HG03159 (cell line): ENCODE measurements around the gene DSE.

Source experiments
- ATAC-seq: cut with Tn5 transposase; IDR thresholded peaks from one replicate; pipeline ENCODE4 v1.9.1; 2021; ENCODE audit warnings: mild to moderate bottlenecking, moderate library complexity; ENCODE audit not compliant: unreplicated experiment

DSE gene

DNA sequence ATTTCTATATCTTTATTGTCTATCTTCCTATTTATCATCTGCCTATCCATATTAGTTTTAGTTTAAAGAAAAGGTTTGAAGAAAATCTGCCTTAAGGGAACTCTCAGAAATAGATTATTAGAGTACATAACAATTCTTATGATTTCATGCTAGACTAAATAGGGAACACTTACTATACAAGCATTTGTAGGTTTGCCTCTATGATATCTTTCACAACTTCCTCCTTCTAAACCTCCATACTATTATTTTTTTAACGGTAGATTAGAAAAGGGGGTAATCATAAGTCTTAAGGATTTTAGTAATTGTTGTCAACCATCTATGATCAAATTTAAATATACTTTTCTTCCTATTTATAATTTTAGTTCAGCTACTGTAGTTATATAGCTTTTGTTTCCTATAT, 11.6 kb upstream of the DSE start:
- no peak for ATAC-seq

- no peak for ATAC-seq
These were observed 10.9 kb upstream of the DSE start for GRCh38 chr6:116359835-116360234.

DNA sequence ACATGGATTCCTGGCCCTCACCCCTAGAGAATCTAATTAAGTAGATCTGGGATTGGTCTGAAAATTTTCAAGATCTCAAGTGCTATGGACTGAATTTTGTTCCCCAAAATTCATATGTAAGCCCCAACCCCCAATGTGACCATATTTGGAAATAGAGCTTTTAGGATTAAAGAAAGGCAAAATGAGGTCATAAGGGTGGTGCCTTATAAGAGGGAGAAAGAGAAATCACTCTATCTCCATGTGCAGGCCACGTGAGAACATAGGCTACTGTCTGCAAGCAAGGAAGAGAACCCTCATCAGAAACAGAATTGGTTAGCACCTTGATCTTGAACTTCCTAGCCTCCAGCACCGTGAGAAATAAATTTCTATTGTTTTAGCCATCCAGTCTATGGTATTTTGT, 8.5 kb upstream of the DSE start:
- ATAC-seq, result no peak

DNA sequence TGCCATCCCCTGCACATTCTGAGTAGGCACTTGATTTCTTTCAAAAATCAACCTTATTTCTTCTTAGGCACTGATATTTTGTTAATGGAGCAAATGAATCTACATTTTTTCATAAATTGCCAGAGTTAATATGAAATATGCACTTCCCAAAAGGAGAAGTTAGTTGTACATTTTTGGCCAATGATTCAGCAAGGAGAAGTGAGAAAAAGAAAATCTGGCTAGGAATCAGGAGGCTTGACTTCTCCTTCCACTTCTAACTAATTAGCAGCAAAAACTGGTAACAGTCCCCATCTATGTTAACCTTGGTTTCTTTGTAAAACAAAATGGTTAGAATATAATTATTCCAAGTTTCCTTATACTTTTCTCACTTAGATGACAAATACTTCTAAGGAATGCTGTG, 7.0 kb upstream of the DSE start:
- ATAC-seq, result no peak

DNA sequence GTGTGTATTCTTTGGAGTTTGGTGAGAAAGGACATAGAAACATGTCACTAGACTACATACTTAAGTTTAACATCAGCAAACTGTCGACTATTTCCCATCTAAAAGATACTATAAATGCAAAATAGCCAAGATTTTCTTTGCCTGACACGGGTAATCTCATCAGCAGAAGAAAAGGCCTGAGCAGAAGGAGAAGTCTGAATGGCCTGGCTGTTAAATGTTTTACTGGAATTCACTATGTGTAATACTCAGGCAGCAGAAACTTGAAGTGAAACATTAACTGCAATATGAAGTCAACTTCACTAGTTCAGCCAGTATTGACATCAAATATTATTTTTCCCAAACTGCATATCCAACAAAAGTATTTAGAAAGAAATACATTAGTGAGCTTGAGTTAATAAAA, 6.4 kb upstream of the DSE start:
- no peak for ATAC-seq

DNA sequence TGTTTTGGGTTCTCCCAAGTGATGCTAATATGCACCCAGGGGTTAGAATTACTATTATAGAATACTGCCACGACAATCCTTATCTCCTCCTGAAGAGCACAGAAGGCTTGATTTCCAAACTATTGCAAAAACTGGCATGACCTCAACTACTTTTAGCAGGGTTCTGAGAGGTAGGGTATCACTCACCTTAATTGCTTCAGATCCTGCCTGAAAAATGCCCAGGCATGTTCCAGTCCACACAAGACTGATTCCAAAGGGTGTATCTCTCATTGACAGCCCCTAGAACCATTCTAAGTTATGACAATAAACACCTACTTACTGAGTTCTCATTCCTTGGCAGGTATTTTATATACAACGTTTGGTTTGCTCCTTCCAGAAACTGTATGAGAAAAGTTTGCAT, 5.0 kb upstream of the DSE start:
- ATAC-seq, result no peak

DNA sequence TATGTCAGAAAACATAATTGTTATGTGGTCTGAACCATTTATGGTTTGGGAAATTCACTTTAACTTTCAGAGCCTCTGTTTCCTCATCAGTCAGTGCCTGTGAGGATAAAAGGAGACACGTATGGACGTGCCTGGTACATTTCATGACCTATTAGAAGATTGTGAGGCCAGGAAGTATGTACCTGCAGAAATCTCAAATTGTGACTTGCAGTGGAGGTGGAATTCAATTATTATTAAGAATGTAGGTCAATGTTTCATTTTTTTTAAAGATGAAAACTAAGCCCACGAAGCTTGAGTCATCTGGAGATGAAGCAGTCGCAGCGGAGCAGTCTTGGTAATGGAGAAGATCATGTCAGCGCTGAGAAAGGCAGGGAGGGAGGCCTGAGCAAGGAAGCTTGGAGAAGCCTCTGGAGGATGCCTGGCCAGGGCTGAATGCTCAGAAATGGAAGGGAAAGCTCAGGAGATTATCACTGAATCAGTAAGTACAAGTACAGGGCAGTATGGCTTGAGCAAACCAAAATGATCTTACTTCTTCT, 3.9 kb upstream of the DSE start:
- ATAC-seq, result no peak

- ATAC-seq, result peak; percentile 44
These were observed 1.2 kb upstream of the DSE start for GRCh38 chr6:116369540-116369939.

- ATAC-seq, result peak; percentile 42
These were observed 585 bp upstream of the DSE start for GRCh38 chr6:116369964-116370759.

GRCh38 chr6:116371120-116371917, 572 bp downstream of the DSE start:
- ATAC-seq, result peak; percentile 41

GRCh38 chr6:116371918-116372209, 1.1 kb downstream of the DSE start:
- no peak for ATAC-seq

GRCh38 chr6:116373300-116373699, 2.6 kb downstream of the DSE start:
- no peak for ATAC-seq

DNA sequence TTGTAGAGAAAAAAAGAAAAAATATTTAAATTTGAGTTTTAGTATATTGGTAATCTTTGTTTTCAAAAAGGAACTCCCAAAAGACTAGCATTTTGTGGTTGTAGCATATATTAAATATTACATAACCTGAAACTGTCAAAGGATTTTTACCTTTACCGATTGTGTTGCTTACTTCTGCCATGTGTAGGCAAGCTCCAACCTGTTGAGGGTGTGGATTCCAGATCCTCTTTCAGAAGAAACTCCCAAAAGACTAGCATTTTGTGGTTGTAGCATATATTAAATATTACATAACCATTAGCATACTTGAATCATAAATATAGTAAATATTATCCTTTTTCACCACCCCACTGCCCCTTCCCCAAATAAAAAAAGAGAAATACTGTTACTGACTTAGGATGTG, 3.2 kb downstream of the DSE start:
- ATAC-seq, result no peak

DNA sequence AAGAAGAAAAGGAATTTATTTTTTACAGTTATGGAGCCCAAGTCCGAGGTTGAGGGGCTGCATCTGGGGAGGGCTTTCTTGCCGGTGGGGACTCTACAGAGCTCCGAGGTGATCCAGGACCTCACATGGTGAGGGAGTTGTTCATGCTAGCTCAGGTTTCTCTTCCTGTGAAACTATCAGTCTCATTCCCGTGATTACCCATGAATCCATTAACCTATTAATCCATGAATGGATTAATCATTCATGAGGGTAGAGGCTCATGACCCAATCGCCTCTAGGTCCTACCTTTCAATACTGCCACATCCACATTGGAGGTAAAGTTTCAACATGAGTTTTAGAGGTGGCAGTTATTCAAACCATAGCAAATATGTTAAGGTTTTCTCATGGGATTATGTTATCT, 3.8 kb downstream of the DSE start:
- no peak for ATAC-seq

- no peak for ATAC-seq
These were observed 4.5 kb downstream of the DSE start for GRCh38 chr6:116375262-116375661.

GRCh38 chr6:116376149-116376548, 5.4 kb downstream of the DSE start:
- ATAC-seq, result no peak

- ATAC-seq, result no peak
These were observed 9.0 kb downstream of the DSE start for GRCh38 chr6:116379764-116380163.

GRCh38 chr6:116380346-116380745, 9.6 kb downstream of the DSE start:
- no peak for ATAC-seq

GRCh38 chr6:116381000-116381399, 10.3 kb downstream of the DSE start:
- ATAC-seq, result no peak

- ATAC-seq, result no peak
These were observed 11.8 kb downstream of the DSE start for GRCh38 chr6:116382587-116382986.

GRCh38 chr6:116384727-116385458, 14.1 kb downstream of the DSE start:
- no peak for ATAC-seq

DNA sequence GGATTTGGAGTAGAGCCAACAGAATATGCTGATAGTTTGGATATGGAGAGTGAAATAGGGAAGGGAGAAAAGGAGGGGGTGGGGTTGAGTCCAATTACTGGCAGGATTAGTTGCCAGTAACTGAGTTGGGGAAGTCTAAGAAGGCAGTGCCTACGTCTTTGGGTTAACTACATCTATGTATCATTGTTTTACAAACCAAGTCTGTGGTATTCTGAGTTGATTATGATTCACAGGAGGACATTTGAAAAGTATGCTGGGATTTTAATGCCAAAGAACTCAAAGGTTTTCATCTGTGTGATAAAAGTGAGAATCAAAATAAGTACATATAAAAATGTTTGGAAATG, 14.7 kb downstream of the DSE start:
- ATAC-seq, result no peak
